Stimulated activated CD4-positive, alpha-beta T cell treated with anti-CD3 and anti-CD28 coated beads, TNF-alpha, amount 100 ng/mL, for 48 hours (primary cell): ENCODE measurements around the gene ARHGEF11.
A peak's percentile ranks its signal among the peaks of the same experiment; 100 is the strongest.

ENCODE experiments used
- DNase-seq, 3 donors: peaks; one replicate each; pipeline ENCODE4 v3.0.0-alpha.2; 2020; ENCODE audit warnings: low read depth in 3 of 3

The ARHGEF11 gene

DNA sequence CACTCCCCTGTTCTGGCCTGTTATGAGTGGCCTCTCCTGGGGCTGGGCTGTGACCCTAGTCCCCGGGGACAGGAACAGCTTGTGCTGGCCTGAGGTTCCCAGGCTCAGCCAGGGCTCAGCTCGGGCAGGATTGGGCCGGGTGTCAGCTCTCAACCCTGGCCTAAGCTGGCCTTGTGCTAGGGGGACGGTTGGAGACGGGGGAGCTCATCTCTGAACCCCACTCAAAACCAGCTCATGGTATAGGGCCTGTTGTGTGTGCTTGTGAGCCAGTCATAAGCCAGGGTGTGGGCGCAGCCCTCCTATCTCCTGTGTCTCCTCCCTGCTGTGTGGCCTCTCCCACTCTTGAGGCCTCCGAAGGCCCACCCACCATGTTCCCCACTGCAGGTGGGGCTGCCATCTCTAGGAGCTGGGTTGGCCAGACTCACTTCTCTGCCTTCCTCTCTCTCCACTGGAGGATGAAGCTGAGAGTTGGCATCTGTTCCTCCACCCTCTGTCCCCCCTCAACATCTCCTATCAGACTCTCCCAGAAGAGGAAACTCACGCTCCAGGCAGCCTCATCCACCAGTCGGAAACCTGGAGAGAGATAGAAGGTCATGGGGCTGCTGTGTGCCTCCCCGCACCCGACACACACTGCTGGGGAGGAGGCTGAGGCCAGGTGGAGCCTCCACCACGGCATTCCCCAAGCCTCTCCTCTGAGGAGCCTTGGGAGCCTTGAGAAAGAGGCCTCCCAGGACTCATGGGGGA lies 150.7 kb downstream of the ARHGEF11 start:
- DNase-seq = no peak

DNA sequence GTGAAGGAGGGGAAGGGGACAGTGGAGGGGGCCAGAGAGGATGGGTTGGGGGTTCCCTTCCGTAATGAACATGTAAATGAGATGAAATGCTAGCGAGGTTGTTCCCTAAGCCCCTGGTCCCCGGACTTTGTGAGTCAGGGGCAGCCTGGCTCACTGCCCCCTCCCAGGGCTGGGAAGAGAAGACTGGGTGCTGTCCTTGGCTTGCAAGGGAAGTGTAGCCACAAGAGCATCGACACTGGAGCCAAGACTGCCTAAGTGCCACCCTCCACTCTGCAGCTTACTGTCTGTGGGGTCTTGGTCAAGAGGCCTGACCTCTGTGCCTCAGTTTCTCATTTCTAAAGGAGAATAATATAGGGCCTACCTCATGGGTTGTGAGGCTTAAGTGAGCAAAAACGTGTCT lies 151.5 kb downstream of the ARHGEF11 start:
- no peak for DNase-seq

GRCh38 chr1:156893048-156893953 lies 152.2 kb downstream of the ARHGEF11 start, which contains the start of gene PEAR1:
Gene PEAR1, plus strand, starts transcription at chr1:156893718. Its CDS starts 10,209 bp downstream, at chr1:156903927.
- DNase-seq = no peak

DNA sequence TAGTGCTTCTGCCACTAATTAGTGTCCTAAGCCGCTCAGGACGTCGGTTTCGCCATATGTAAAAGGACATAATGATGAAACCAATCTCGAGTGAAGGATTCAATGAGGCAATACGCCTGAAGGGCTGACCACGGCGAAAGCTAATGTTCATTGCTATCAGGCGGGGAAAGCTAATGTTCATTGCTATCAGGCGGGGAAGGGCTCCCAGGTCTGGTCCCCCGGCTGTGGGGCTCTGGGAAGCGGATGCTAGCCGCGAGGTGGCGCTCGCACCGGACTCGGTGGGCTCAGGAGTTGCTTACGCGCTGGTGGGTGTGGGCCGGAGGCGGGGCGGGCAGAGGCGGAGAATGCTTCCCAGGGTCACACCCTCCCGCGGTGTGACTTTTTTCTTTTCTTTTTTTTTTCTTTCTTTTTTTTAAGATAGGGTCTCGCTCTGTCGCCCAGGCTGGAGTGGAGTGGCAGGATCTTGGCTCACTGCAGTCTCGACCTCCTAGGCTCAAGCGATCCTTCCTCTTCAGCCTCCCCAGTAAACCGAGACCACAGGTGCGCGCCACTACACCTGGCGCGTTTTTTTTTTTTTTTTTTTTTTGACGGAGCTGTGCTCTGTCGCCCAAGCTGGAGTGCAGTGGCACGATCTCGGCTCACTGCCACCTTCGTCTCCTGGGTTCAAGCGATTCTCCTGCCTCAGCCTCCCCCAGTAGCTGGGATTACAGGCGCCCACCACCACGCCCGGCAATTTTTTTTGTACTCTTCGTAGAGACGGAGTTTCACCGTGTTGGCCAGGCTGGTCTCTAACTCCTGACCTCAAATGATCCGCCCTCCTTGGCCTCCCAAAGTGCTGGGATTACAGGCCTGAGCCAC lies 153.1 kb downstream of the ARHGEF11 start:
- peak; percentile 76 to 92 (median 78) for DNase-seq

- peak; percentile 27 to 59 (median 29) for DNase-seq
These were observed 155.6 kb downstream of the ARHGEF11 start for GRCh38 chr1:156889802-156890580.

- DNase-seq = no peak
These were observed 157.8 kb downstream of the ARHGEF11 start for GRCh38 chr1:156887734-156888133.

DNA sequence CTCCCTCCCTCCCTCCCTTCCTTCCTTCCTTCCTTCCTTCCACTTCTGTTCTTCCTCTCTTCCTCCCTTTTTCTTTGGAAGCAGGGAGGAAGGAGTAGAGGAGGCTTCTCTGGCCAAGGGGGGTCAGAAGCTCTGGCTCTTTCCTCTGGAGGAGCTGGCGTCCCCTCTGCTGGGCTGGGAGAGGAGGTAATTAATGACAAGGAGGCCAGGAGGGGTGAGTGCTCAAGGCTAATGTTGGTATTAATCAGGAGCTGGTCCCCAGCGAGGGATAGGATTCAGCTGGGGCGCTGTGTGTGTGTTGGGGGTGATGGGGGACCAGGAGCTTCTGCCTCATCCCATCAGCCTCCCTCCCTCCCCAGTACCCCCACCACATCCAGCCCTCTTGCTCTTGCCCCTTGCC lies 158.2 kb downstream of the ARHGEF11 start:
- no peak for DNase-seq

DNA sequence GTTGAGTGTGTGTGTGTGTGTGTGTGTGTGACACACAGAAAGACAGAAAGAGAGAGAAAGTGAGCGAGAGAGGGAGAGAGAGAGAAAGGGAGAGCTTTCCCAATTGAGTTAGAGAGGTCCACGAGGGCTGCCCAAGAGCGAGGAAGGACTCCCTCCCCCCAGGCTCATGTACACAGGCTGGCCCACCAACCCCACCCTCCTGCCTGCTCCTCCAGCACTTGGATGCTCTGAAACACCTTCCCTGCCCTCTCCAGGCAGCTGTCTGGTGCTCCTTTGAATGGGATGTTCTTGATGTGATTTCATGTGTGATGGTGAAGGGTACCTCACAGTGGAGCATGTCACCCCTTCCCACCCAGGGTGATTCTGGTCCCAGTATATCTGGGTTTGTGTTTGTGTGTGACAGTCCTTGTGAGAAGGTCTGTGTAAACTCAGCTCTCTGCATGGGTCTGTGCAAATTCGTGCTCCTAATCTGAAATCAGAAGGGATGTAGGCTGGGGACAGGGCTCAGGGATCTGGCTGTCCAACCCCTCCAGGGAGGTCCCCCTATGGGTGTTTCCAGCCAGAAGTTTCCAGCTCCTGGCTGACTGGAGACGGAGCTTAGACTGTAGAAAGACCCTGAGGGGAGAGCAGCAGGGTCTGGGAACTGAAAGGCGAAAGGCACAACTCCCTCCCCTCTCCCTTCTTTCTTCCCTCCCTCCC lies 158.8 kb downstream of the ARHGEF11 start:
- no peak for DNase-seq

DNA sequence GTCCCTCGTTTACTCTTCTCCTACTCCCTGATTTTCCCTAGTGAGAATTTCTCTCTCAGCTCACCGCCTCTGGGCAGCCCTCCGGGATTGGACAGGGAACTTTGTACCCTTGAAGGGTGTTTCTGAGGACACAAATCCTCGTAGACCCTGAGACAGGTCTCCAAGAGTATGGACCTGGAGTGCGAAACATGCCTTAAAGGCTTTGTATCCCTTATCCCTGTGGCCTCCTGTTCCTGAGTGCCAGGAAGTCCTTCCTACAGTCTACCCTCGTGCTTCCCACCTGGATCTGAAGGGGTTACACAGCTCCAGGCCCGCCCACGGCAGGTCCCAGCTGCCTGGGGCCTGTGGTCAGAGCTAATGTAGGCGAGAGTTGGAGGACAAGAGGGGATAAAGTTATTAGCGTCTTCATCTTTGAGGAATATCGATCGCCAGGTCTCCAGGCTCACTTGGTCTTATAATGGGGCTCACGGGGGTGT lies 159.6 kb downstream of the ARHGEF11 start:
- no peak for DNase-seq

GRCh38 chr1:156885314-156885713 lies 160.2 kb downstream of the ARHGEF11 start:
- no peak for DNase-seq
